ENCODE data around the gene TNIK.

Gene TNIK

DNA sequence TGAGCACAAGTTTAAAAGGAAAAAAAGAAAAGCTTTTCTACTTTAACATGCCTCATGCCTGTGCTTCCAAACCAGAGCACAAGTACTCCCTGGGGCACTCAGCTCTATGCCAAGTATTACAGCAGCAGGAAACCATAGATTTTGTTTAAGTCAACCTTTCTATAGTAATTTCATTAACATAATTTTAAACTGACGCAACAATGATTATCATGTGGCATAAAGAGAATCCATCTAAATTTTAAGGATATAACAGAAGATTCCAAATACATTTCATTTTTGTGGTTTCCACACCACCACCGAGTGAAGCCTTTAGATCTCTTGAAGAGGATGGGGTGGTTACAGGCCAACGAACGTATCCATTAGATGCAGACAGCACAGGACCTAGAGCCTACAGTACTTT lies 112.1 kb downstream of the TNIK start:
- peaks cover 55% of the 10 kb centered on the region for H3K4me1 ChIP-seq (ENCODE audit: control insufficient read depth, insufficient read depth, low read length)
- H3K9ac ChIP-seq (ENCODE audit: low read length): no peak overlapping the region
- H3K27me3 ChIP-seq (ENCODE audit: control insufficient read depth, insufficient read depth, low read length): no peaks in the 10 kb centered on the region
- H3K9me3 ChIP-seq (ENCODE audit: control insufficient read depth, low read length): no peaks in the 10 kb centered on the region
- H3K4me3 ChIP-seq (ENCODE audit: low read length): no peak overlapping the region
- H3K36me3 ChIP-seq (ENCODE audit: control insufficient read depth, insufficient read depth, low read length): no peaks in the 10 kb centered on the region

DNA sequence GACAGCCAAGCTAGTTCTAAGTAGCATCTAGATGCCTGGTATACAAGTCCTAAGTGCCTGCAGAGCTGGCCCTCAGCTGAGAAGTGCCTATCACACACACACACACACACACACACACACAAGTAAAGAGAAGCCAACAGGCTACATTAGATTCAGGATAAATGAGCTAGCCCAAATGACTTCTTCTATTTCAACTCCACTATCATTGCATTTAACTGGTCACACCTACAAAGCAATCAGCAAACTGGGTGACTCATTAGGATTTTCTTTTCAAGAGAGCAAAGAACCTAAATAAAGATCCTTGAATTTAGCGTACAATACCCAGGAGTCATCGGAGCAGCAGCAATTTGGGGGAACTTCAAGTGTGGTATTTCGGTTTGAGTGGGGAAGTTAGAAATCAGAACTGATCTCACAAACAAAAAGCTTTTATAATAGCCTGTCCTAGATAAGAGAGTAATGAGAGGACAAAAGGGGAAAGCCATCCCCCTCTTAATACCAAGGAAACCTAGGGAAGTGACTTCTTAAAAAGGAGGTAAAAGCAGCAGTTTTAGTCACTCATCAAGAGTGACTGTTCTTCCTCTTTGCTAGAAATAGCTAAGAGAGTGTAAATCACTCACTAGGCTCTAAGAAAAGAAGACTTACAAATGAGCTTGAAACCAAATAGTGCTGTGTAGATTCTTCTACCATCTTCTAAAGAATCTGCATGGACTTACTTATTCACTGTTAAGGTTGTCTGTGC lies 112.7 kb downstream of the TNIK start:
- Histone ChIP-seq H3K9ac (ENCODE audit: low read length) (no peak overlapping the region), H3K36me3 (ENCODE audit: control insufficient read depth, insufficient read depth, low read length) (no peaks in the 10 kb centered on the region), H3K27me3 (ENCODE audit: control insufficient read depth, insufficient read depth, low read length) (no peaks in the 10 kb centered on the region), H3K4me1 (ENCODE audit: control insufficient read depth, insufficient read depth, low read length) (peaks cover 49% of the 10 kb centered on the region), H3K9me3 (ENCODE audit: control insufficient read depth, low read length) (no peaks in the 10 kb centered on the region), H3K4me3 (ENCODE audit: low read length) (no peak overlapping the region)

DNA sequence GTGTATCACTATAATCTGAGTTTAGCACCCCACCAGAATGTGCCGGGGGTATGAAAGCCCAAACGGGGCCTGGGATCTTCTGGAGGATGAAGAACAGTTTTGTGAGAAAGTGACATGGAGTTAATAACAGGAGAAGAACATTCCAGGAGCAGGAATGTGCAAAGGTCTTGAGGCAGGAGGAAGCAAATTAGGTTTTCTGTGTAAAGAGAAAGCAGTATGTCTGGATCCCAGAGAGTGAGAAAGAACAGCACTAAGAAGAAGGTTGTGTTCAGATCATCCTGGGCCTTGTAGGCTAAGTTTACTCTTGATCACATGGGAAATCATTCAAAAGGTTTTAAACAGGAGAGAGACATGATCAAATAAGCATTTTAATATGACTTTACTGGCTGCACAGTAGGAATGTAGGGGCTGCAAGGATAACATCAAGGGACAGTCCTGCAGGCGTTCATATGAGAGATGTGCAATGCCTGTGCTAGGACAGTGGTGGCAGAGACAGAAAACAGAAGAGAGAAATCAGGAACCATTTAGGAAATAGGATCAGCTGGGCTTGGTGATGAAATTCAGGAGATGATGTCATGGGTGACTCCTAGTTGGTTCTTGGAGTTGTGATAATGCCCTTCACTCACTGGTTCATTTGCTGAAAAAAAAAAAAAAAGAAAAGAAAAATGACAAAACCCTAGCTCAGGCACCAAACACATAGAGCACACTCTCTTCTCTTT lies 113.5 kb downstream of the TNIK start:
- Histone ChIP-seq H3K9me3 (ENCODE audit: control insufficient read depth, low read length) (no peaks in the 10 kb centered on the region), H3K4me1 (ENCODE audit: control insufficient read depth, insufficient read depth, low read length) (peaks cover 42% of the 10 kb centered on the region), H3K9ac (ENCODE audit: low read length) (no peak overlapping the region), H3K36me3 (ENCODE audit: control insufficient read depth, insufficient read depth, low read length) (no peaks in the 10 kb centered on the region), H3K27me3 (ENCODE audit: control insufficient read depth, insufficient read depth, low read length) (no peaks in the 10 kb centered on the region), H3K4me3 (ENCODE audit: low read length) (no peak overlapping the region)

DNA sequence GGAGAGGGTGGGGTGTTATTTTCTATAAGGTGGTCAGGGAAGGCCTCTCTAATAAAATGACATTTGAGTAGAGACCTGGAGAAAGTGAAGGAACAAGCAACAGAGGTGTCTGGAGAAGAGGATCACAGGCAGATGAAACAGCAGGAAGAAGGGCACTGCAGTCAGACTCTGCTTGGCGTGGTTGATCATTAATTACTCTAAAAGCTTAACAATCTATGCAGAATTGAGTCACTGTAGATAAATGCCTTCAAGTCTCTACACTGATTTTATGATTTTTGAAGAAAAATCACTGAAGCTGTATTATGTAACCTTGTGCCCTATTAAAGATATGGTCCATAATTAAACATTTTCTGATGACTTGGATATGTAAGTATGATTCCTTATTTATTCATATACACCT lies 114.2 kb downstream of the TNIK start:
- Histone ChIP-seq H3K4me3 (ENCODE audit: low read length) (no peak overlapping the region), H3K9ac (ENCODE audit: low read length) (no peak overlapping the region), H3K36me3 (ENCODE audit: control insufficient read depth, insufficient read depth, low read length) (no peaks in the 10 kb centered on the region), H3K27me3 (ENCODE audit: control insufficient read depth, insufficient read depth, low read length) (no peaks in the 10 kb centered on the region), H3K4me1 (ENCODE audit: control insufficient read depth, insufficient read depth, low read length) (peaks cover 40% of the 10 kb centered on the region), H3K9me3 (ENCODE audit: control insufficient read depth, low read length) (no peaks in the 10 kb centered on the region)

DNA sequence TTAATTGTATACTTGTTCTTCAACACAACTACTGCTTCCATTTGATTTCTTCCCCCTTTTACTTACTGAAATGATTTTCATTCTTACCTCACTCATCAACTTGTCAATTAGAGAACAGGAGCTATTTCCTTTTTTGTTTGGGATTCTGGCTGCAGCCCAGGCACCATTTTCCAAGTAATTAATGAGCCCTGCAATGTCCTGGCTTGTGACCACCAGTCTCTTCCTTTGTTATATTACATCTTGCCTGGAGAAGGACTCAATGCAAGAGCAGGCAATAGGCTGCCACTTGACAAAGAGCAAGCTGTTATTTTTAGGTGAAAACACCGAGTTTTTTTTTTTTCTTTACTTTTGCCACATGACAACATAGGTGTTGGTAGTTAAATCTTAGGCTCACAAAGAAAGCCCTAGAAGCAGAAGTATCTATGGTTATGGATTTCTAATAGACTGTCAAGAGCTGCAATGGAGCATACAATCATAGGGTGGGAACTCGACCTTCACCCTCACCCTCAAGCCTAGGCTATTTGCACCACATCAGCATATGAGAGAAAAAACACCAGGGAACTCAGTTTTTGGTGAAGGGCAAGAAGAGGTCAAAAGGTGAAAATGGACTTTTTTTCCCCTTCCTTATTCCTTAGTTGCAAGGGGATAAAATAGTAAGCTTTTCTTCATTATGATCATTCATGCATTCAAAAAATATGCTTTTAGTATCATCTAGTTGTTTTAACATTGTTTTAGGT lies 114.9 kb downstream of the TNIK start:
- no peak overlapping the region for H3K9ac ChIP-seq (ENCODE audit: low read length)
- H3K36me3 ChIP-seq (ENCODE audit: control insufficient read depth, insufficient read depth, low read length): no peaks in the 10 kb centered on the region
- peaks cover 48% of the 10 kb centered on the region for H3K4me1 ChIP-seq (ENCODE audit: control insufficient read depth, insufficient read depth, low read length)
- H3K27me3 ChIP-seq (ENCODE audit: control insufficient read depth, insufficient read depth, low read length): no peaks in the 10 kb centered on the region
- no peaks in the 10 kb centered on the region for H3K9me3 ChIP-seq (ENCODE audit: control insufficient read depth, low read length)
- no peak overlapping the region for H3K4me3 ChIP-seq (ENCODE audit: low read length)

DNA sequence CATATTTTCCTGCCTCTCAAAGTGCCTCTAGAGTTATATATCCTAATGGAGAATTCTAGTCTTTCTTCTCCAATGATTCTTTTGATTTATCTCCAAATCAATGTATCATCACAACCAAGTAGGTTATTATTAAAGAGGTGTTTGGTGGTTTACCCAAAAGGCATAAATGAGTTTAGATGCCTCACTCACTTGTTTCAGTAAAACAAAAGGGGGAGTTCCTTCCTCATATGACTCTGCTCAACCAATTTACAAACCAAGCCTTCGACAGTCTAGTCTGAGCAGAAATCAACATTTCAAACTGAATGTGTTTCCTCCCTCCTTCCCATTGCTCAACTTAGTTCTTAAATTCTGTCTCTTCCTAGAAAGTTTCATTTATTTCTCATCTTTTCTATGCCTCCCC lies 116.5 kb downstream of the TNIK start:
- Histone ChIP-seq H3K9ac (ENCODE audit: low read length) (no peak overlapping the region), H3K36me3 (ENCODE audit: control insufficient read depth, insufficient read depth, low read length) (no peaks in the 10 kb centered on the region), H3K9me3 (ENCODE audit: control insufficient read depth, low read length) (no peaks in the 10 kb centered on the region), H3K27me3 (ENCODE audit: control insufficient read depth, insufficient read depth, low read length) (no peaks in the 10 kb centered on the region), H3K4me1 (ENCODE audit: control insufficient read depth, insufficient read depth, low read length) (peaks cover 50% of the 10 kb centered on the region), H3K4me3 (ENCODE audit: low read length) (no peak overlapping the region)

DNA sequence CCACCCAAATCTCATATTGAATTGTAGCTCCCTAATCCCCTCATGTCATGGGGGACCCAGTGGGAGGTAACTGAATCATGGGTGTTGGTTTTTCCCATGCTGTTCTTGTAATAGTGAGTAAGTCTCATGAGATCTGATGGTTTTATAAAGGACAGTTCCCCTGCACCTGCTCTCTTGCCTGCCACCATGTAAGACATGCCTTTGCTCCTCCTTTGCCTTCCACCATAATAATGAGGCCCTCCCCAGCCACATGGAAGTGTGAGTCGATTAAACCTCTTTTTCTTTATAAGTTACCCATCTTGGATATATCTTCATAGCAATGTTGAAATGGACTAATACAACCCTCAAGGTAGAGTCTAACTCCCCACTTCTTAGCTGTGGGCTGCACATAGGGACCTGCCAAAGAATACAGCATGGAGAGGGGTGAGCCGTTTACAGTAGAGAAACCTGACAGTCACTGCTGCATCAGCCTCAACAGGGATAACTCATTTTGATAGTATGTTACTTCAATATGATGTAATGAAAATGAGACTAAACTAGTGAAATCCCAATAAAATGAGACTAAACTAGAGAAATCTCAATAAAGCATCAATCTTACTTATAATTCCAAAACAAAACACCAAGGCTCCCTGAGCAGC lies 117.3 kb downstream of the TNIK start:
- Histone ChIP-seq H3K9ac (ENCODE audit: low read length) (no peak overlapping the region), H3K9me3 (ENCODE audit: control insufficient read depth, low read length) (no peaks in the 10 kb centered on the region), H3K4me3 (ENCODE audit: low read length) (no peak overlapping the region), H3K36me3 (ENCODE audit: control insufficient read depth, insufficient read depth, low read length) (no peaks in the 10 kb centered on the region), H3K27me3 (ENCODE audit: control insufficient read depth, insufficient read depth, low read length) (no peaks in the 10 kb centered on the region), H3K4me1 (ENCODE audit: control insufficient read depth, insufficient read depth, low read length) (peaks cover 50% of the 10 kb centered on the region)

DNA sequence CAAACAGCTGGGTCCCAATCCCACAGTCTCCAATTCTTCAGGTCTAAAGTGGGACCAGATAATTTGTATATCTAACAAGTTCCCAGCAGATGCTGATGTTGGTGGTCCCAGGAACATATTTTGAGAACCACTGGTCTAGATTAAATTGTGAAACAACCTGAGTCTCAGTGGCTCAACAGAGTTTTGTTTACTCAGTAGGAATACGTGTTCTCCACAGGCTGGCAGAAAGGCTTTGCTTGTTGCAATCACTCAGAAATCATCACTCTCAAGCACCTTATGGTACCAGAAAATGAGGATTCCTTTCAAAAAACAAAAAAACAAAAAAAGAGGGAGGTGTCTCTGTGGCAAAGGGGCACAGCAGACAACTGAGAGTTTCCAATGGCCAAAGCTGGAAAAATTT lies 118.0 kb downstream of the TNIK start:
- Histone ChIP-seq H3K9ac (ENCODE audit: low read length) (no peak overlapping the region), H3K4me3 (ENCODE audit: low read length) (no peak overlapping the region), H3K4me1 (ENCODE audit: control insufficient read depth, insufficient read depth, low read length) (peaks cover 47% of the 10 kb centered on the region), H3K27me3 (ENCODE audit: control insufficient read depth, insufficient read depth, low read length) (no peaks in the 10 kb centered on the region), H3K9me3 (ENCODE audit: control insufficient read depth, low read length) (no peaks in the 10 kb centered on the region), H3K36me3 (ENCODE audit: control insufficient read depth, insufficient read depth, low read length) (no peaks in the 10 kb centered on the region)

DNA sequence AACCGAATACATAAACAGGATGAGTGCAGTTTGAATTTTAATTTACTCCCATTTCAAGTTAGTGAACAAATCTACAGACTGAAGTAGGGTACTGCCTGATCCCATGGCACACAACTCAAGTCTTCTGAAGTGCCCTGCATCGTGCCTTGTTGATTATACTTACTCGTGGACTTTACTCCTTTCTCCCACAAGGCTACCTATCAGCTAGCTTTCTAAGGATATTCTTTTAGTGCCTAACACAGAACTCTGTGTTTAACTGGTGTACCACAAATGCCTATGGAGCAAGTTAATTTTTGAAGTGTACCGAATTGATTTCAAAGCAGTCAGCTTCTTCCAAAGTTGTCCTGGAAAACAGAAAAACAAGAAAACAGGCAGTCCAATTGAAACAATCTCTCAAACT lies 119.8 kb downstream of the TNIK start:
- Histone ChIP-seq H3K36me3 (ENCODE audit: control insufficient read depth, insufficient read depth, low read length) (no peaks in the 10 kb centered on the region), H3K4me1 (ENCODE audit: control insufficient read depth, insufficient read depth, low read length) (peaks cover 40% of the 10 kb centered on the region), H3K9me3 (ENCODE audit: control insufficient read depth, low read length) (no peaks in the 10 kb centered on the region), H3K27me3 (ENCODE audit: control insufficient read depth, insufficient read depth, low read length) (no peaks in the 10 kb centered on the region), H3K4me3 (ENCODE audit: low read length) (no peak overlapping the region), H3K9ac (ENCODE audit: low read length) (no peak overlapping the region)

DNA sequence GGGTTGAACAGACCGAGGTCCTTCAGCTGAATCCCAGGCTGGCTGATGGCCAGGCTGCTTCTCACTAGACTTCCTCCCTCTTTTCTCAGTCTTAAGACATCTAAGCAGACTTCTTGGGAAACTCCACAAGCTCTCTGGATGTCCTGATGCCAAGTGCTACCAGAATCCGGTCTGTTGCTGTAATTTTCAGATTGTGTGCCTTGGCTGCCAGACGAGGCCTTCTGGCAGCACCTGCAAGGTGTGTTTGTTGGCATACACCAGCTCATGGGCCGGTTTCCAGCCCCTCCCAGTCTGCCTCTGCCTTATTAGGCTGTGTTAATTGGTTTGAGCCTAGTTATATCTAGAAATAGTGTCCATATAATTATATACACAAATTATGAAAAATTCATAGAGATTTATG lies 120.6 kb downstream of the TNIK start:
- Histone ChIP-seq H3K4me3 (ENCODE audit: low read length) (no peak overlapping the region), H3K27me3 (ENCODE audit: control insufficient read depth, insufficient read depth, low read length) (no peaks in the 10 kb centered on the region), H3K4me1 (ENCODE audit: control insufficient read depth, insufficient read depth, low read length) (peaks cover 34% of the 10 kb centered on the region), H3K36me3 (ENCODE audit: control insufficient read depth, insufficient read depth, low read length) (no peaks in the 10 kb centered on the region), H3K9me3 (ENCODE audit: control insufficient read depth, low read length) (no peaks in the 10 kb centered on the region), H3K9ac (ENCODE audit: low read length) (no peak overlapping the region)

DNA sequence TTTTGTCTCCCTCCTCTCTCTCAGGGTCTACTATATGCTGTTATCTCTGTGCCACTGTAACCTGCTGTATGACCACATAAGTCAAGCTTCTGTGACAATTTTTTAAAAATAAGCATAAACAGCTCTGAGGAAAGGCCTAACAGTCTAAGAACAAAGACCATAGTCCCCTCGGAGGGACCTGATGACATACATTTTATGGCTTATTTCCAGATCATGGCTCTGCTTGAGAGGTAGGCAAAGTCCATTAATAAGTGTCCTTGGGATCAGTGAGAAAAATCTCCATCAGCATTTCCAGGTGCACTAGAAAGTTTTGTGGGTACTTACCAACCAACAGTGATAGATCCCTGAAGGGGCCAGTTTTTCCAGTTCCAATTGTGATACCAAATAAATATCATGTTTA lies 123.8 kb downstream of the TNIK start:
- Histone ChIP-seq H3K9me3 (ENCODE audit: control insufficient read depth, low read length) (no peaks in the 10 kb centered on the region), H3K4me3 (ENCODE audit: low read length) (no peak overlapping the region), H3K4me1 (ENCODE audit: control insufficient read depth, insufficient read depth, low read length) (peaks cover 44% of the 10 kb centered on the region), H3K9ac (ENCODE audit: low read length) (no peak overlapping the region), H3K36me3 (ENCODE audit: control insufficient read depth, insufficient read depth, low read length) (no peaks in the 10 kb centered on the region), H3K27me3 (ENCODE audit: control insufficient read depth, insufficient read depth, low read length) (no peaks in the 10 kb centered on the region)

DNA sequence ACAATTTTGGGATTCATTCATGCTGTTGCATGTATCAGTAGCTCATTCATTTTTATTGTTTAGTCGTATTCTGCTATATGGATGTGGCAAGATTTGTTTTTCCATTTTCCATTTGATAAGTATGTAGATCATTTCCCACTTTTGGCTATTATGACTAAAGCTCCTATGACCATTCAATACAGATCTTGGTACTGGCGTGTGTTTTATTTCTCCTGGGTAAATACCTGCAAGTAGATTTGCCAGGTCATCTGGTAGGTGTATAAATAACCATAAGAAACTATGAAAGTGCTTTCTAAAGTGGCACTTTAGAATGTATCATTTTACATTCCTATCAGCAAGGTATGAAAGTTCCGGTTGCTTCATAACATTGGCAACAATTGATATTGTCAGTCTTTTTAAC lies 124.6 kb downstream of the TNIK start:
- Histone ChIP-seq H3K9ac (ENCODE audit: low read length) (no peak overlapping the region), H3K4me1 (ENCODE audit: control insufficient read depth, insufficient read depth, low read length) (peaks cover 39% of the 10 kb centered on the region), H3K27me3 (ENCODE audit: control insufficient read depth, insufficient read depth, low read length) (no peaks in the 10 kb centered on the region), H3K9me3 (ENCODE audit: control insufficient read depth, low read length) (no peaks in the 10 kb centered on the region), H3K4me3 (ENCODE audit: low read length) (no peak overlapping the region), H3K36me3 (ENCODE audit: control insufficient read depth, insufficient read depth, low read length) (no peaks in the 10 kb centered on the region)

Data from mucosa of stomach (tissue), 1 donor.